GM18951 (cell line): ENCODE measurements around the gene ABCG1.

Source experiments
- POLR2A ChIP-seq: IDR thresholded peaks from 4 replicates; pipeline ENCODE4 v1.6.1; 2011; ENCODE audit warnings: mild to moderate bottlenecking; ENCODE audit not compliant: insufficient read length, insufficient read depth; ENCODE audit errors: extremely low read depth
- in situ Hi-C: fragments of 300-500 bp; cut with MboI; formaldehyde crosslinking; loops from one replicate; pipeline ENCODE4 v1.12.0; 2022; ENCODE audit warnings: low sequenced_read_pairs, mixed read lengths, inconsistent platforms; ENCODE audit not compliant: unreplicated experiment

ABCG1 gene

GRCh38 chr21:42314616-42315295, 95.8 kb downstream of the ABCG1 start:
- in situ Hi-C loops = loop anchor here (10.0 kb wide), 2 partner anchors 140 to 220 kb away; no protein-coding TSS in a partner anchor

GRCh38 chr21:42315296-42315891, 96.5 kb downstream of the ABCG1 start, which contains the start of gene TFF3:
TSS of gene TFF3 (minus strand) at chr21:42315409. CDS start at chr21:42315374, 35 bp downstream.
- TF ChIP-seq POLR2A = no peak
- in situ Hi-C loops = loop anchor here (10.0 kb wide), 2 partner anchors 139 to 219 kb away; no protein-coding TSS in a partner anchor

More at GRCh38 chr21:42314616-42315295, 95.8 kb downstream of the ABCG1 start:
- no peak for TF ChIP-seq POLR2A

GRCh38 chr21:42316891-42317290, 98.0 kb downstream of the ABCG1 start:
- no peak for TF ChIP-seq POLR2A

GRCh38 chr21:42317341-42317741, 98.4 kb downstream of the ABCG1 start:
- no peak for TF ChIP-seq POLR2A
- in situ Hi-C loops = loop anchor here (10.0 kb wide), 2 partner anchors 137 to 217 kb away; no protein-coding TSS in a partner anchor

More at GRCh38 chr21:42316891-42317290, 98.0 kb downstream of the ABCG1 start:
- in situ Hi-C loops = loop anchor here (10.0 kb wide), 2 partner anchors 138 to 218 kb away; no protein-coding TSS in a partner anchor

- in situ Hi-C loops = loop anchor here (10.0 kb wide), 2 partner anchors 137 to 217 kb away; no protein-coding TSS in a partner anchor
- no peak for TF ChIP-seq POLR2A
Observed at GRCh38 chr21:42317826-42318746, 99.1 kb downstream of the ABCG1 start.

GRCh38 chr21:42319376-42319775, 100.4 kb downstream of the ABCG1 start:
- in situ Hi-C loops = loop anchor here (10.0 kb wide), 2 partner anchors 135 to 215 kb away; no protein-coding TSS in a partner anchor
- TF ChIP-seq POLR2A = no peak

GRCh38 chr21:42319851-42320572, 101.1 kb downstream of the ABCG1 start:
- TF ChIP-seq POLR2A = no peak
- in situ Hi-C loops = loop anchor here (10.0 kb wide), 2 partner anchors 135 to 215 kb away; no protein-coding TSS in a partner anchor

- in situ Hi-C loops = no loop called here
- TF ChIP-seq POLR2A = no peak
Observed at GRCh38 chr21:42320791-42321190, 101.9 kb downstream of the ABCG1 start.

GRCh38 chr21:42321231-42321630, 102.3 kb downstream of the ABCG1 start:
- in situ Hi-C loops = no loop called here
- TF ChIP-seq POLR2A = no peak

- TF ChIP-seq POLR2A = no peak
- in situ Hi-C loops = no loop called here
Observed at GRCh38 chr21:42321845-42322244, 102.9 kb downstream of the ABCG1 start.

GRCh38 chr21:42324896-42325295, 106.0 kb downstream of the ABCG1 start:
- no peak for TF ChIP-seq POLR2A
- in situ Hi-C loops = no loop called here
